Neutrophil (primary cell): ENCODE data around the gene RAB26.

ENCODE experiments used
- H3K27ac ChIP-seq: fragments of 200-600 bp; sonication (generic); 2 replicates; pipeline ENCODE4 v1.5.1; 2016; ENCODE audit warnings: mild to moderate bottlenecking, moderate library complexity
- H3K27me3 ChIP-seq: fragments of 200-600 bp; sonication (generic); 2 replicates; pipeline ENCODE4 v1.6.0; 2016; ENCODE audit warnings: mild to moderate bottlenecking
- H3K36me3 ChIP-seq: fragments of 200-600 bp; sonication (generic); 2 replicates; pipeline ENCODE4 v1.5.1; 2017
- H3K4me1 ChIP-seq, 2 experiments: fragments of 200-600 bp in 1 of 2; sonication (generic) in 1 of 2; 1 replicate in 1 of 2; 2 replicates in 1 of 2; pipeline versions ENCODE4 v1.5.1 to v1.6.1; 2013 to 2016; ENCODE audit warnings: low read depth in 1 of 2, low read length in 1 of 2, mild to moderate bottlenecking in 1 of 2, moderate library complexity in 1 of 2; ENCODE audit not compliant: control insufficient read depth in 1 of 2, insufficient read depth in 1 of 2
- H3K4me3 ChIP-seq, 2 experiments: fragments of 200-600 bp in 1 of 2; sonication (generic) in 1 of 2; 1 replicate in 1 of 2; 2 replicates in 1 of 2; pipeline ENCODE4 v1.5.1; 2013 to 2016; ENCODE audit warnings: low read depth in 1 of 2, low read length in 1 of 2, mild to moderate bottlenecking in 1 of 2, moderate library complexity in 1 of 2
- H3K9me3 ChIP-seq: fragments of 200-600 bp; sonication (generic); 2 replicates; pipeline ENCODE4 v1.5.1; 2016
- CTCF ChIP-seq: fragments of 200-600 bp; sonication (generic); IDR thresholded peaks from 2 replicates; pipeline ENCODE4 v1.5.1; 2016; ENCODE audit warnings: antibody characterized with exemption

RAB26 gene

GRCh38 chr16:2155091-2155950 lies 6.9 kb downstream of the RAB26 start, which contains the start of gene TRAF7:
Gene TRAF7, plus strand, starts transcription at chr16:2155782. Its CDS starts 8,139 bp downstream, at chr16:2163921.
- H3K4me1 ChIP-seq: peaks cover 40 to 41% of the 10 kb centered on the region in 2 experiments

GRCh38 chr16:2155977-2156848 lies 7.8 kb downstream of the RAB26 start:
- peak overlapping the region; percentile 88 for H3K27ac ChIP-seq
- peak overlapping the region; percentile 86 for H3K4me3 ChIP-seq
- H3K4me1 ChIP-seq: peaks cover 40 to 41% of the 10 kb centered on the region in 2 experiments
- no peaks in the 10 kb centered on the region for H3K9me3 ChIP-seq
- no peaks in the 10 kb centered on the region for H3K27me3 ChIP-seq
- no peak for TF ChIP-seq CTCF
- peaks cover 3% of the 10 kb centered on the region for H3K36me3 ChIP-seq

More at GRCh38 chr16:2155091-2155950, 6.9 kb downstream of the RAB26 start, which contains the start of gene TRAF7:
- Histone ChIP-seq H3K27me3 (peaks cover 5% of the 10 kb centered on the region), H3K9me3 (no peaks in the 10 kb centered on the region), H3K36me3 (peaks cover 3% of the 10 kb centered on the region), H3K4me3 (peak within 1 kb of the TSS; percentile 86), H3K27ac (peak within 1 kb of the TSS; percentile 88)
- peak; percentile 61 for TF ChIP-seq CTCF

- peak overlapping the region; percentile 88 for H3K27ac ChIP-seq
- peaks cover 40 to 41% of the 10 kb centered on the region in 2 experiments for H3K4me1 ChIP-seq
- H3K36me3 ChIP-seq: no peaks in the 10 kb centered on the region
- H3K27me3 ChIP-seq: no peaks in the 10 kb centered on the region
- H3K9me3 ChIP-seq: no peaks in the 10 kb centered on the region
- peak overlapping the region; percentile 86 for H3K4me3 ChIP-seq
- TF ChIP-seq CTCF: no peak
These were observed 8.4 kb downstream of the RAB26 start for GRCh38 chr16:2156849-2157224.

- no peaks in the 10 kb centered on the region for H3K27me3 ChIP-seq
- H3K4me3 ChIP-seq: no peak overlapping the region
- H3K4me1 ChIP-seq: peaks cover 39 to 40% of the 10 kb centered on the region in 2 experiments
- no peaks in the 10 kb centered on the region for H3K36me3 ChIP-seq
- TF ChIP-seq CTCF: no peak
- H3K9me3 ChIP-seq: no peaks in the 10 kb centered on the region
- H3K27ac ChIP-seq: no peak overlapping the region
These were observed 9.2 kb downstream of the RAB26 start for GRCh38 chr16:2157480-2158261.

GRCh38 chr16:2158262-2158638 lies 9.8 kb downstream of the RAB26 start:
- Histone ChIP-seq H3K9me3 (no peaks in the 10 kb centered on the region), H3K4me3 (no peak overlapping the region), H3K4me1 (peaks cover 34% of the 10 kb centered on the region in 2 experiments), H3K36me3 (no peaks in the 10 kb centered on the region), H3K27me3 (no peaks in the 10 kb centered on the region), H3K27ac (no peak overlapping the region)
- no peak for TF ChIP-seq CTCF
